Measurements from ENCODE around the gene ADAMTS8. TPM values are rescaled to one million over a fixed set of nuclear protein-coding genes. Genes with fewer than 3 reads are reported as not detected.

The ADAMTS8 gene
- total and polyA plus RNA-seq, 11 donors: 0.12 to 2.8 (median 0.87) TPM

DNA sequence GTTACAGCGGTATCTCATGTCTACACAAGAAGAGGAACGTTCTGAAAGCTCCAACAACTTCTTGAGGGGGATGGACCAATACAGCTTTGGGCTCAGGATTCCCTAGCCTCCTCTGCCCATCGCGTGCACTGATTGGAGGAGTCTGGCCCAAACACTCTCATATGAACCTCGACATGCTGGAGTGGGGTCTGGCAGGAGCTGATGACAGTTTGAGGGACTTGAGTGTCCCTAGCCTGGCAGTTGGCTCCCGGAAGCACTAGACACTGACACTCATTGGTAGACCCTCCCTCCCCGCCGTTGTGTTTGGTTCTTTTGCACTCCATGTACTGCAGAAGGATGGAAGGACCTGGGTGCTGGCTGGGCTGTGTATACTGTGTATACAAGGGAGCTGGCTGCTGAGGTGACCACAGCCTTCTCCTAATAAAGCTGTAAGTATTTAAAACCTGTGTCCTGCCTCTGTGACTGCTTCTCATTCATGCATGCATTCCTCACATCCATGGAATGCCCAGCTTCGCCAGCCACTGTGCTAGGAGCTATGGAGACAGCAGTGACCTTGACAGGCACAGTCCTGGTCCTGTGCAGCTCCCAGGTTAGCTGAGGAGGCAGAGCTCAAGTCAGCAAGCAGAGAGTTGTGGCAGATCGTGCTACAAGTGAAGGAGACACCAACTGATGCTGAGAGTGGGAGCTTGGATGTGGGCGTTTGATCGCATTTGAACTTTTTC is 48.0 kb upstream of the ADAMTS8 start:
- no peak for TF ChIP-seq POLR2A (IDR thresholded peaks at IDR 0.05)
- TF ChIP-seq, protein P1, sequence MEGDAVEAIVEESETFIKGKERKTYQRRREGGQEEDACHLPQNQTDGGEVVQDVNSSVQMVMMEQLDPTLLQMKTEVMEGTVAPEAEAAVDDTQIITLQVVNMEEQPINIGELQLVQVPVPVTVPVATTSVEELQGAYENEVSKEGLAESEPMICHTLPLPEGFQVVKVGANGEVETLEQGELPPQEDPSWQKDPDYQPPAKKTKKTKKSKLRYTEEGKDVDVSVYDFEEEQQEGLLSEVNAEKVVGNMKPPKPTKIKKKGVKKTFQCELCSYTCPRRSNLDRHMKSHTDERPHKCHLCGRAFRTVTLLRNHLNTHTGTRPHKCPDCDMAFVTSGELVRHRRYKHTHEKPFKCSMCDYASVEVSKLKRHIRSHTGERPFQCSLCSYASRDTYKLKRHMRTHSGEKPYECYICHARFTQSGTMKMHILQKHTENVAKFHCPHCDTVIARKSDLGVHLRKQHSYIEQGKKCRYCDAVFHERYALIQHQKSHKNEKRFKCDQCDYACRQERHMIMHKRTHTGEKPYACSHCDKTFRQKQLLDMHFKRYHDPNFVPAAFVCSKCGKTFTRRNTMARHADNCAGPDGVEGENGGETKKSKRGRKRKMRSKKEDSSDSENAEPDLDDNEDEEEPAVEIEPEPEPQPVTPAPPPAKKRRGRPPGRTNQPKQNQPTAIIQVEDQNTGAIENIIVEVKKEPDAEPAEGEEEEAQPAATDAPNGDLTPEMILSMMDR (IDR thresholded peaks at IDR 0.05): no peak
- intact Hi-C loops (cut with DNase I): loop anchor here in 4 of 10 donors (2.0 to 5.0 kb wide), 4 partner anchors 22 to 46 kb away; no protein-coding TSS in a partner anchor
- DNase-seq: peak in 4 of 5 donors; percentile 20 to 78 (median 58)
- Histone ChIP-seq H3K9me3 (no peaks in the 10 kb centered on the region), H3K27me3 (no peaks in the 10 kb centered on the region), H3K27ac (peak overlapping the region; percentile 61 to 88 (median 84)), H3K4me1 (peaks cover 11 to 57% (median 47%) of the 10 kb centered on the region in 12 donors), H3K36me3 (peaks cover 0 to 44% (median 26%) of the 10 kb centered on the region in 9 donors), H3K4me3 (no peak overlapping the region)
- 55 to 76% (median 71%) methylated on average over 11 to 12 of the region's 12 CpGs for WGBS, 4 donors
- ATAC-seq: peak; percentile 53 to 81 (median 64)

- H3K27ac ChIP-seq: peak overlapping the region in 10 of 12 donors; percentile 20 to 88 (median 84)
- TF ChIP-seq POLR2A (IDR thresholded peaks at IDR 0.05): no peak
- TF ChIP-seq, protein P1 (IDR thresholded peaks at IDR 0.05): no peak
- H3K4me3 ChIP-seq: no peak overlapping the region
- H3K36me3 ChIP-seq: peaks cover 0 to 52% (median 34%) of the 10 kb centered on the region in 9 donors
- intact Hi-C loops (cut with DNase I): loop anchor here in 4 of 10 donors (2.0 to 5.0 kb wide), 4 partner anchors 21 to 47 kb away; no protein-coding TSS in a partner anchor
- H3K9me3 ChIP-seq: no peaks in the 10 kb centered on the region
- peak in 1 of 5 donors; percentile 17 for DNase-seq
- no peak for ATAC-seq
- H3K4me1 ChIP-seq: peaks cover 11 to 54% (median 44%) of the 10 kb centered on the region in 12 donors
- no peaks in the 10 kb centered on the region for H3K27me3 ChIP-seq
- 78 to 89% (median 84%) methylated on average over 10 of the region's 10 CpGs for WGBS, 4 donors
These were observed 47.1 kb upstream of the ADAMTS8 start for GRCh38 chr11:130475426-130476053.

DNA sequence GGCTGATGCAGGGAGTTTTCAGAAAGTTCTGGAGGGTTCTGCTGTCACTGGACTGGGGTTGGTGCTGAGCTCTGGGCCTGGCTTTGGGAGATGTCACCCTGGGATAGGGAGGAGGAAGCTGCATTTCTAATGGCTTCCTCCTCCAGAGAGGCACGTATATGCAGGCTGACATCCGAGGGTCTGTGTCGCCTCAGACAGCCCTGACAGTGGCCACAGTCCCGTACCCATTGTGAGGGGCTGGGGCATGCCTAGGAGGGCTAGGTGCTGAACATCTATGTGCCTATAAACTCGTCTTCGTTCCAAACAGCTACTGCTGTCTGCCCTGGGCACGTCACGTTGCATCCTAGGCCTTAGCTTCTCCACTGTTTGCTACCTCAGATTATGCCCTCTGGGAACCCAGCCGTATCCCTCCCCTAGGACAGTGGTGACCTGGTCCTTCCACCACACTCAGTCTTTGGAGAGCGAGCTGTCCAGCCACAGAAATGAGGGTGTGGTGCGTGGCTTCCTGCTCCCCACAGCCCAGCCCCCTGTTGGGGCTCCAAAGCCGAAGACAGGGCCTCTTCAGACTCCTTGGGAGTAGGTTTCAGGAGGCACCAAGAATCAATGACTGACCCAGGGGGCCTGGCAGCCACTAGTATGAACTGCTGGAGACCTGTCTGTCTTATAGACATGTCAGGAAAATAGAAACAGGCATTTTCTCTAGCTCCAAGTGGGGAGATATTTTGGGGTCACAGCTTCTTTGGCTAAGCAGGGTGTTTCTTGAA is 46.4 kb upstream of the ADAMTS8 start:
- Histone ChIP-seq H3K4me1 (peaks cover 11 to 46% (median 37%) of the 10 kb centered on the region in 12 donors), H3K27ac (peak overlapping the region in 5 of 12 donors; percentile 20 to 88 (median 86)), H3K4me3 (no peak overlapping the region), H3K27me3 (no peaks in the 10 kb centered on the region), H3K36me3 (peaks cover 0 to 59% (median 38%) of the 10 kb centered on the region in 9 donors), H3K9me3 (no peaks in the 10 kb centered on the region)
- 87 to 96% (median 93%) methylated on average over 12 of the region's 12 CpGs for WGBS, 4 donors
- TF ChIP-seq, protein P1 (IDR thresholded peaks at IDR 0.05): no peak
- TF ChIP-seq POLR2A (IDR thresholded peaks at IDR 0.05): no peak
- ATAC-seq (no peak), DNase-seq (peak in 1 of 5 donors; percentile 11)
- intact Hi-C loops (cut with DNase I): loop anchor here in 4 of 10 donors (5.0 kb wide), 3 partner anchors 37 to 47 kb away; no protein-coding TSS in a partner anchor

Measured in heart left ventricle (tissue), 16 donors.